ENCODE data around the gene FSTL5.
A peak's percentile ranks its signal among the peaks of the same experiment; 100 is the strongest.

The FSTL5 gene

DNA sequence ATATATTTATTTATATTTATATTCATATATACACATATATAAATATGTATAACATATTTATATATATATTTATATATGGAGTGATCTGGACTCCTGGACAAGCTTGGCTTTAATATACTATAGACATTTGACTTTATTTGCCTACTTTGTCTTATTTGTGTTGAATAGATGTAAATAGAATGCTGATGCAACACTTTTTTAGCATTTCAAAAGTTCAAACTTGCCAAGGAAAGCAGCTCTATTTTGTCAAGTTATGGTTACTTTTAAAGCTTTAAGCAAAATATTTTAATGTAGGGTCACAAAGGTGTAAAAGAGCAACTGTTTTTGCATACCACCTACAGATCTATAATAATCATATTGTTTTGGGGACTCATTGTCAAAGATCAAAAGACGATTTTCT is 61.1 kb downstream of the FSTL5 start:
- DNase-seq: no peak

DNA sequence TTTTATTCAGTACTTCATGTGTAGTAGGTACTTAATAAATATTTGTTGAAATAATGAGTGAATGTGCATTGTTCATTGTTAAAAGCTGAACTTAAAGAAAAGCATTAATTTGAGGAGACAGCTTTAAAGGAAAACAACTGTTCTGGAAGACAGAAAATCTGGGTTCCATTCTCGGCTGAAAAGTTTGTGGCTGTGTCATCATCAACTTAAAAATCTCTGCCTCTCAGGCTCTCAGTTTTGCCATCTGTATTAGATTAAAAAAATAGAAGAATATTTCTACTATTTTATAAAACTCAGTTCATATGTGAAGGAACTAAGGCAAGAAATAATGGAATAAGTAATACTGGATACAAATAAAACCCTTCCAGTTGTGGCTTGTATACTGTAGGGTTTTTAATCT is 62.5 kb downstream of the FSTL5 start:
- no peak for DNase-seq

DNA sequence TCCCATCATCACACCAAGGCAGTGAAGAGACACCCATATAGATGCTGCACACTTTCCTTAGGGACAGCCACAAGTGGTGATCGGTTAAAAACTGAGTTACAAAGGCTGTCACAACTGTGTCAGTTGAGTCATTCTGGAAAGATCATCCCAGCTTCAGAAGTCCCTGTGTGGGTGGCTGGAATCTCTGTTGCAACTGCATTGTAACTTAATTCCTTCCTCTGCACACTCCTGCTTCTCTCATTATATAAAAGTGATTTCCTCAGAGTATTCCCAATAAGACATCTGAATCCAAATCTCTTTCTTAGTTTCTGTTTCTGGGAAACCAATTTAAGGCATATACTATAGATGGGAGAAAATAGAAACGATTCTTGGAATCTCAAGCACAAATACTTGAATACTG is 88.1 kb downstream of the FSTL5 start:
- DNase-seq: no peak

DNA sequence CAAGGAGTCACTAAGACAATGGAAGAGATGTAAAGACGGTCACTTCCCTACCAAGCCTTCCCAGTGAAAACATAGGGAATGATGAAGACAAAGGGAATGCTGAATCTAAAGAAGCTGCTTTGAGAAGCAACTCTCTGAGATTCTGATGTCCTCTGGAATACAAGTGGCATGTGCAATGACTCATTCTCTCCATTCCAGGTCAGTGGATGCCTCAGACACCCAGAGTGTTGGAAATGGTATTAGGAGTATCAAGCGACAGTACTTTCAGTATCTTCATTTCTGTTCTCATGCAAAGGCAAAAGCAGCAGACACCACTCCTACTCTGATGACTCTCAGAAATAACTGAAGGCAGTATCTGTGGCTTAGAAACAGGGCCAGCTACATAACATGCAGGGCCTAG is 102.6 kb downstream of the FSTL5 start:
- no peak for DNase-seq

DNA sequence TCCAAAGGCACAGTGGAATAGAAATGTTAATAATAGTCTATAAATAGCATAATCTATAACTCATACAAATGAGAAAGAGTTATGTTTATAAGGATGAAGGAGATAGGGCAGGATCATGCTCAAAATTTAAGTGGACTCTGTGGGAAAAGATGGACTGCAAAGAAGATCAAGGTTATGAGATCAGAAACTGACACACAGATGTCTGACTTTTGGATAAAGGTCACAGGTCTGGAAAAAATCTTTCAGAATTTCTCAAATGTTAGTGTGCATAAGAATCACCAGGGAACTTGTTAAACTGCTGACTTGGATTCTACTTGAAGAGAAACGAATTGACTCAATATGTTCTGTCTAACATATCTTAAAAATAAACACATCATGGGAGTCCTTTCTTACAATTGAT is 104.1 kb downstream of the FSTL5 start:
- DNase-seq: no peak

DNA sequence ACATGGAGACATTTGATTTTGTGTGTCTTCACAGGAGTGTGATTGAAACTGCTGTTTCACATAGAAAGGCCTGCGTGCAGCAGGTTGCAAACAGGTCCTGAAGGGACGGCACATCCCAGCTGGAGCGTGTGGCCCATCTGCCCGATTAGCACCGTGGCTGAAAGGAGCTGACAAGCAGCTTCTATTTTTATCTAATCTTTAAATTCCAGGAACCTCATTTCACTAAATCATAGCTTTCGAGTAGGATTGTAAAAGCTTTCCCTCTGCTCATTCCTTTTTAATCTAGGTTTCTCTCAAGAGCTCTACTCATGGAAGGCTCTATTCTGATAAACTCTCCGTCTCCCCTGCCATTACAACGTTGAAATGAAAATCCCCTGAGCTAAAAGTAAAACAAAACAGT is 106.8 kb downstream of the FSTL5 start:
- DNase-seq: no peak

DNA sequence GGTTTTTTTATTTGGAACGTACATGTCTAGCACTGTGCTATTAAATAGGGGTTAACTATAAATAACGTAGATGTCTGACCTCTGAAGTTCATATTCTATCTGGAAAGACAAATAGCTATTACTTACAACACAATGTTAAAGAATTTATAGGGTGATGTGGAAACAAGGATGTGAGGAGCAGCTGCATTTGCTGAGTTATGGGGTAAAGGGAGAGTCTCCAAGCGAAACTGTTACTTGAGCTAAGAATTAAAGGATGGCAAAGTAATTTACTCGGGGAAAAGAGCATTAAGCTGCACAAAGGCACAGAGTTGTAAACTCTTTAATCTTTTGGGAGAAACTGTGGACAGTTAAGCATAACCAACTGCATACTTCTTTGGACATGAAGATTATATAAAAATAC is 117.7 kb downstream of the FSTL5 start:
- DNase-seq: no peak

DNA sequence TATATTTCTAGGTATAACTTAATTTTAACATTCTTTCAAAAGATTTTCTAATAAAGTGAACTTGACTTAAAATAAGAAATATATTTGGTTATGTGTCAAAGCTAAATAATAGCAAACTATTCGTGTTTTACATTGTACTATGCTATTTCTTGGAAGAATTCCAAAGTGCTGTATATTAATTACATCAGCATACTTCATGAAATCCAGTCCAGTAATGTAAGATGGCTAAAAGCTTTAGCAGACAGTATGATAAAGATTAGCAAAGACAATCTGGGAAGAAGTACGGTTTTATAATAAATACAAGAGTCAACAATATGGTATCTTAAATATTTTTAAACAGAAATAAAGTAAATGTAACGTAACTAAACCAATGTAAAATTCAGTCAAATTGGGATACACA is 125.7 kb downstream of the FSTL5 start:
- no peak for DNase-seq

DNA sequence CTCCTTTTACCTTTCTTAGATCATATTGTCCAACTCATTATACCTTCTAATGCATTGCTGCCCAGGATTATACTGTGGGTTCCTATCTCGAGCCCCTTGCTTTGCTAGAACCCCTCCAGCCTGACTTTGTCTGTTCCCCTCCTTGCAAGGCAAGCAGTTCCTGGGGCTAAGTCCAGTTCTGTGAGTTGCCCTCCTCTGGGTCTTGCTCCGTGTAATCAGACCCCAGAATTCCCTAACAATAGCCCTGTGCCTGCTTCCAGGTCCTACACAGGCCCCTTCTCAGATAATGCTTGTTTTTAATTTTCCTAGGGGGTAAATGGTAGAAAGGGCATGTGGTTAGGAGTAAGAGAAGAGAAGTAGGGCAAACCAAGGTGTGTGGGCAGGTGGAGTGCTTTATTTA is 145.9 kb downstream of the FSTL5 start:
- DNase-seq: no peak

DNA sequence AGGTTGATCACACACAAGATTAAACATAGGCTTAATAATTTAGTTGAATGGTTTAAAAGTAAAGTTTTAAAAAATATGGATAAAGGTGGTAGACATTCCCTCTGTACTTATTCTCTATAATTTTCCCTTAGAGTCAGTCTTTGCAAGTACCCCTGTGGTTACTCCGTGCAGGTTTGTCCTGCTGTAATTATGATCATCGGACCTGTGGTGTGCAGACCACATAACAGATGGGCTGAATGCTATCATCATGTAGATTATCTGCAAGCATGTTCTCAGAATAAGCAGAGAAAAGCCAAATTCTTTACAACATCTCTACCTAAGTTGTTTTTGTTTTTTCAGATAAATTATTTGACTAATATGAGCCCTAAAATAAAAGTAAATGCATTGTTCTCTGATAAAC is 146.8 kb downstream of the FSTL5 start:
- no peak for DNase-seq

DNA sequence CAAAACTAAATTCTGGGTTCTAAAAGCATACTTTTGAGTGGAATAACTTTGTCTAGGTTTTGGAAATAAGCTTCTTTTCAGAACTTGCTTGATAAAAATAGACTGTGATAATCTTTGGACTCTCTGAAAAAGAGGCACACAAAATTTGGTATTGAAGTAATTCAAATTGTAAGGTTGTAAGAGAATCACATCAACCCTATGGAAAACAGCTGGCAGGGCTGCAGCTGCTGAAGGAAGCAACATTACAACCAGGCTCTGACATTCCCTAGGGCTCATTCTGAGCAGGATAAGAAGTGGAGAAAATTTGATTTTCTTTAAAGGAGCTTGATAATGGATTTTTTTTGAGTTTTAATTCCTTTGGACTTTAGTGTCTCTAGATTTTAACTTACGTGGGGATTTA is 147.6 kb downstream of the FSTL5 start:
- DNase-seq: no peak

DNA sequence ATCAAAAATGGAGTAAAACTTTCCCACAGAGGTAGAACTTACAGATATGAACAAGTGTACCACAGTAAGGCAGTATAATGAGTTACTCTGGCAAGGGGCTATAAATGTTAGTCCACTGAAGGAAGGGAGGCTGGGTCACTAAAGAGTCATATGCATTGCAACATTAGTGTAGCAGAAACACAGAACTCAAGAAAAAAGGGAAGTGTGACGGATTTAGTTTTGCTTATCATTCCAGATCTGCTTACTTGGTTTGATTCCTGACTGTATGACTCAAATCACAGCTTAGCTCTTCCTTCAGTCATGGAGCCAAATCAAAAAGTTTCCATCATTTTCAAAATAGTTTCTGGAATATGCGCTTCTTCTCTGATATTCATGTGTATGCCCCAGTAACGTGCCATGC is 148.7 kb downstream of the FSTL5 start:
- peak; percentile 15 for DNase-seq

DNA sequence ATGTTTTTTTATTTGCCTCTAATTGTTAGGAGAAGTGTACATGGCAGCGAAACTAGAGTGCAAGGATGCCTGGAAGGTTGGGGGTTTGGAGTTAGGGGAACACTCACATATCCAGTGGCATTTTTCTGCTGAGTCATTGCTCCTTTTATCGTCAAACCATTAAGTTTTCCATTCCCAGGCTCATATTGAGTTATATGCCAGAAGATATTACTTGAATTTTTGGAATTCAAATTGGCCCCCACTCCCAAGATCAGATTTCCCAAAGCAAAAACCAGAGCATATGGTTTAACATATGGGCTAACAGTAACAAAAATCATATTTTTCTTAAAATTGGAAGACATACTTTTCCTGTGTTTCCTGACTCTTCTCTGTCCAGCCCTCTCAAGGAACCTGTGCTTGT is 152.7 kb downstream of the FSTL5 start:
- no peak for DNase-seq

DNA sequence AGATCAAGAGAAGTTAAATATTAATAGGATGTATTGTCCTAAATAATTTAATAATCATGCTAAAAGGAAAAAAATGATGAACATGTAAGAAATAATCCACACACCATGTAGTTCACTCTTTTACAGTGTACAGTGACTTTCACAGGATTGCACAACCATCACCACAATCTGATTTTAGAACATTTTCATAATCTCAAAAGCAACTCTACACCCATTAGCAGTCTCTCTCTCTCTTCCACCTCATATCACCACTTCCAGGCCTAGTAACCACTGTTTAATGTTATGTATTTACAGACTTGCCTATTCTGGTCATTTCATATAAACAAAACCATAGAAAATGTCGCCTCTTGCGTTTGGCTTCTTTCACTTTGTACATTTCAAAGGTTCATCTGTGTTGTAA is 153.4 kb downstream of the FSTL5 start:
- DNase-seq: peak; percentile 2

DNA sequence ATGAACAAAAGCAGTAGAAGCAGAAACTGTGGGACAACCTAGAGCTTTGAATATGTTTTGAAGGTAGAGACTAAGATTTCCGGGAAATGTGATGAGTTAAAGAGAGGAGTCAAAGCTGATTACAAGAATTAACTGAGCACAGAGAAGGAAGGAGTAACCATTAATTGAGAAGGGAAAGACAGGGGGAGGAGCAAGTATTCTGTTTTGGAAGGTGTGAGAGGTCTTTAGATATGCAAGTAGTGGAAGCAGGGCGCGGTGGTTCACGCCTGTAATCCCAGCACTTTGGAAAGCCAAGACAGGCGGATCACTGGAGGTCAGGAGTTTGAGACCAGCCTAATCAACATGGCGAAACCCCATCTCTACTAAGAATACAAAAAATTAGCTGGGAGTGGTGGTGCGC is 171.5 kb downstream of the FSTL5 start:
- no peak for DNase-seq

DNA sequence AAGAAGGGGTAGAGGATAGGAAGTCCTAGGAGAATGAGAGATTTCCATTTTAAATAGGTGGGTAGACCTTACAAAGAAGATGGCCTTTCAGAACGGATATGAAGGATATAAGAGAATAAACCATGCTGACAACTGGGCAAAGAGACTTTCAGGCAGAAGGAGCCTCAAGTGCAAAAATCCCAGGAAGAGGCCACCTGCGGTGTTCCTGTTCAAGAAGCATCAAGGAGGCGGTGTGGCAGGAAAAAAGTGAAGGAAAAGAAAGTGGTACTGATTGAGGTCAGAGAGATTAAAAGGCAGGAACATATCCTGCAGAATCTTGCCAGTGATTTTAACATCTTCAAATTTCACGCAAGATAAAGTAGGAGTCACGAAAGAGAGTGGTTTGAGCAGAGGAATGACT is 172.0 kb downstream of the FSTL5 start:
- no peak for DNase-seq

DNA sequence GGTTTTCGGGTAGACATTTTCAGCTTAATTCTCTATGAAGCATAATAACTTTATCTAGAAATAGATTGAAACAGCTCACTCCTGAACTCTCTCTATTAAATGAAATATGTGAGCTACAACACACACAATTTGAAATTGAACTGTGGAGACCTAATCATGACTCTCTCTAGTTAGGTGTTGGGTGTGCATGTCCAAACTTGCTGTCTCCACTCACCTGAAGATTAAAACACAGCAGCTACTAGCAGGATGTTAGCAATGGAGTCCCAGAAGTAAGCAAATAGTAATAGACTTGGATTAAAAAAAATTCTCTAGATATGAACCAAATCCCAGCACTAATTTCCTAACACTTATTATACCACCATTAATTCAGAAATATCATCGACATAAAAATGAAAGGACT is 173.1 kb downstream of the FSTL5 start:
- no peak for DNase-seq

DNA sequence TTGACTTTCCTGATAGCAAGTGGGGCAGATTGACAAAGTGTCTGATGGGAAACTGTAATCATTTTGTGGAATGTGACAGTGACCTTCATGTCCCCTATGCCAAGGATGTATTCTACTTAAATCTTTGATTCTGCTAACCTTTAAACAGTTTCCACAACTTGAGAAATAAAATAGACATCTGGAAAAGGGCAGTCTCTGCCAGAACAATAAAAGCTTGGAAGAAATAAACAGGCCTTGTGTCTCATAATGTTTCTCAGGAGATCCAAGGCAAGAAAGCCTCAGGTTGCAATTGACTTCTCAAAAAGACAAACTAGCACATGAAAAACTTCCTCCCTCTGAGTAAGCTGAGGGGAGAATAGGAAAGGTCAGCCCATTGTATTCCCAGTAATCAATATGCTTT is 174.9 kb downstream of the FSTL5 start:
- DNase-seq: no peak

DNA sequence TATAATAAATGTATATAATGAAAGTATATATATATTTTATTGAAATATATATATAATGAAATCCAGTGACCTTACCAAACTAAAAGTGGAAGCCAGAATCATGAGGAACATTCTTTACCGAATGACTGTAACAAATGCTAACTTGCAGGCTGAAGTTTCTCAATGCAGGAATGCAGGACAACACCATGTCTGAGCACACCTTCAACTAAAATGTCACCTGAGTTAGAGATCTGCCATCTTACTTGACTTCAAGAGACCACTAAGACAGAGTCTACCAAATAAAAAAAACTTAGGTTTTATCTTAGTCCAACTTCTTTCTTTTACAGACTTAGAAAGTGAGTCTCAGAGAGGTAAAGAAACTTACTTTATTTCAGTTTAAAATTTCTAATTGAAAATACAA is 176.2 kb downstream of the FSTL5 start:
- no peak for DNase-seq

DNA sequence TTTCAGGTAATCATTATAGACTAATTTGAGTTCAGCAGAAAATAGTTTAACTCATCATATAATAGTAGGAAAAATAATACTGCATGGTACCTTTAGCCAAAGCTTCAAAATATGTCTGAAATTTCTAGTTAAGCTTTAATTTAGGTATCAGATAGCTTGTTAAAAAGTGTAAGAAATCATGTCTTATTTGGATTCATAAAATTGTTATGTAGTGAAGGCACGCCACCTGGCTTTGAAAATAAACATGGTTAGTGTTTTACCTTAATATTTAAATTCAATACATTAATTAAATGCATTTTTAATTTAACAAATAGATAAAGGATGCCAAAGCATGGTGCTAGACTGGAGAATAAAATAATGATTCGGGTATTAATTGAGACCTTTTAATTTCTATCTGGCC is 211.4 kb downstream of the FSTL5 start:
- DNase-seq: no peak

DNA sequence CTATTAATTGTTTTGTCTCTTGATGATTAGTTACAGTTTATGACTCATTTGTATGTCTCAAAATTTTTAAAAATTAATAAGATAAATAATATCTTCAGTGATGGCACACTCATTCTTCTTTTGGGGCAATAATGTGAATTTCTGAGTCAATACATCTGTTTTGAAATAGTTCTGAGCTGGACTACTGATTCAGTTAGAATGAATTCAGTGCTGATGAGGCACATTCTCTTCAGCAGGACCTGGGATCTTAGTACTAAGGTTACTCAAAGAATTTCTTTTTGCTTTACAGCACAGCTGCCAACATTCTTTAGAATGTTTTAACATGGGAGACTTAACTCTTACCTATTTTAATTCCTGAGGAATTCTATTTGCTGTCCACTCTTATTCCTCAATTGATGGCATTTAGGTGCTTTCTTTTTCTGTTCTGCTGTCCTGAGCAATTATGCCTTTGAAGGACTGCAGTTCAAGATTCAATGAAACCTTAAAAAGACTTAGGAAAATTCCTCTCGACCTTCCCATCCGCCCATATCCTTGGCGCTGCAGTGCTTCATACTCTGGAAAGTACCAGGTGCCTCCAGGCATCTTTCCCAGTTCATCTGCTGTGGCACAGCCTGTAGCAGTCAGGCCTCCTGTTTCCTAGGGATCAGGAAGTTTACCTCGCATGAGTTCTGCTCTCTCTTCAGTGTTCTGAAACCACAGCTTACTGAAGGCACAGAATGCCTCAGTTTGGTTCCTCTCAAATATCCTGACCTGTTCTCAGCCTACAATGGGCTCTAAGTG is 213.7 kb downstream of the FSTL5 start:
- DNase-seq: no peak

DNA sequence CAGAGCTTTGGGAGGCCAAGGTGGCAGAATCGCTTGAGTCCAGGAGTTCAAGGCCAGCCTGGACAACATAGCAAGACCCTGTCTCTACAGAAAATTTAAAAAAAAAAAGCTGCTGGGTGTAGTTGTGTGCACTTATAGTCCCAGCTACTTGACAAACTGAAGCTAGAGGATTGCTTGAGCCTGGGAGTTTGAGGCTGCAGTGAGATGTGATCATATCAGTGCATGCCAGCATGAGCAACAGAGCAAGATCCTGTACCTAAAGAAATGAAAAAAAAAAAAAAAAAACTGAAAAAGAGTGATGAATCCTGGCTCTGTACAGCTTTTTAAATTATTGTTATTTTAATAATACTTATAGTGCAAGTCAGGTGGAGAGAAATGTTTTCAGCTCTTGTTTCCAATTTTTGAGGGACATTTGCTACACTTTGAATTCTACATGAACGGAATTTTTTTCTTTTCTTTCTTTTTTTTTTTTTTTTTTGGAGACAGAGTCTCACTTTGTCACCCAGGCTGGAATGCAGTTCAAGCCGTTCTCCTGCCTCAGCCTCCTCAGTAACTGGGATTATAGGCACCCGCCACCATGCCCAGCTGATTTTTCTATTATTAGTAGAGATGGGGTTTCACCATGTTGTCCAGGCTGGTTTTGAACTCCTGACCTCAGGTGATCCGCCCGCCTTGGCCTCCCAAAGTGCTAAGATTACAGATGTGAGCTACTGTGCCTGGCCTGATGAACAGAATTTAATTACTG is 215.6 kb downstream of the FSTL5 start:
- DNase-seq: no peak

DNA sequence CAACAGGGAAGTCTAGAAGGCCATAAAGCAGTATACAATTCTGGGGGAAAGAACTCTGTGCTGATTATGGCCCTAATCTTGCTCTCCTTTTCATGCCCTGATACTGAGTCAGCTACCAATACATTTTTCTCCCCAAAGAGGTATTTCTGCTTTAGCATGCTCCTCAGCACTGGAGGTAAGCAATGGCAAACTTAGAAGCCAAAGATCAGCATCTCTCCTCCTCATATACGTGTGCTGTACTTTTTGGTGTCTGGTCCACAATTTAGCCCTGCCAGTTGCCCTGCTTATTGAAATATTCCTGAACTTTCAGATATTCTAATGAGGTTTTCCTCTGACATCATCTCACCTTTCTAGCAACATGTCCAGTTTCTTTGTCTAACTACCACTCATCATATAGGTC is 226.2 kb downstream of the FSTL5 start:
- DNase-seq: no peak

DNA sequence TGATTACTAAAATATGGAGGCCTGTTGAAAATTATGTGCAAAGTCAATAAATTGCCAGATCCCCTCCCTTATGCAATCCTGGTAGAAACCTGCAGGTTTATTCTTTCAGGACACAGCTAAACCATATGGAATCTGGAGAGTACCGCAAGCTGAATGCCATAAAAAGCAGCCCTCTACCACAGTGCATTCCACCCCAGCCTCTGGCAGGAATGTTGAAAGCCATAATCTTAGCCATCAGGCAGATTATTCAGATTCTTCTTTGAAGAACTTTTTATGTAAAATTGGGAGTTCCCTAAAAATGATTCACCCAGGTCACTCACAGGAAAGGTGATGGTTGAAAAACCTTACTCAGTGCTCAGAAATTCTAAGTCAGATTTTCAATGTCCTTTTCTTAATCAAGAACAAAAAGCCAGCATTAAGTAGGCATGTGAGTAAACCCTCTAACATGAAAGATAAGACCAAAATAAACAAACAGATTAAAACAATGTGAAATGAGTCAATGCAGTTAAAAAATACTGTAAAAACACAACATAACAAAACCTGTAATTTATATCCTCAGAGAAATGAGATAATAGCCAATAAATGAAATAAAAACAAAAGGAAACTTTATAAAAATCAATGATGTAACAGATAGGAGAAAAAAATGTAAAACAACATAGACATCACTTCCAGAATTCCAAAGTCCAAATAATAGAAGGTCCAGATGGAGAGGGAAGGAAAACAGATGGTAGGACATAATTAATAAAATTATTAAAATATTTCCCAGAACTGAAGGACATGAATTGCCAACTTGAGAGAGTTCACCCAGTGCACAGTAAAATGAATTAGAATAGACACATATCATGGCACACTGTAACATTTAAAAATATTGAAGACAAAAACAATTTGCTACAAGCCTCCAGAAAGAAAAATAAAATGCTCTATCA is 226.9 kb downstream of the FSTL5 start:
- no peak for DNase-seq

Measured in SIG-M5 (cell line).